H9 (cell line): ENCODE measurements around the gene RBKS. TPM values are rescaled to one million over a fixed set of nuclear protein-coding genes. Genes with fewer than 3 reads are reported as not detected.

Experiments
- DNase-seq: peaks from one replicate; pipeline ENCODE4 v3.0.0-alpha.2; 2017
- H2AFZ ChIP-seq: one replicate; pipeline ENCODE4 v1.6.1; 2013; ENCODE audit warnings: mild to moderate bottlenecking, low read length, control low read depth, moderate library complexity
- H2AK5ac ChIP-seq: 2 replicates; pipeline ENCODE4 v1.6.1; 2013; ENCODE audit warnings: low read length, control low read depth, mixed read lengths; ENCODE audit not compliant: insufficient read length
- H2BK120ac ChIP-seq: one replicate; pipeline ENCODE4 v1.6.1; 2013; ENCODE audit warnings: low read depth, mild to moderate bottlenecking, low read length, control low read depth, inconsistent platforms; ENCODE audit not compliant: poor library complexity, severe bottlenecking
- H2BK12ac ChIP-seq: 2 replicates; pipeline ENCODE4 v1.6.1; 2013; ENCODE audit warnings: low read length, control low read depth, mixed read lengths, low read depth; ENCODE audit not compliant: insufficient read length
- H2BK15ac ChIP-seq: 2 replicates; pipeline ENCODE4 v1.6.1; 2013; ENCODE audit warnings: low read depth, low read length, control low read depth
- H2BK20ac ChIP-seq: one replicate; pipeline ENCODE4 v1.6.1; 2013; ENCODE audit warnings: low read depth, mild to moderate bottlenecking, low read length, control low read depth, inconsistent platforms; ENCODE audit not compliant: poor library complexity, severe bottlenecking
- H2BK5ac ChIP-seq: 2 replicates; pipeline ENCODE4 v1.6.1; 2013; ENCODE audit warnings: low read length, control low read depth, mixed read lengths; ENCODE audit not compliant: insufficient read length
- H3K14ac ChIP-seq: 2 replicates; pipeline ENCODE4 v1.6.1; 2013; ENCODE audit warnings: low read length, control low read depth; ENCODE audit not compliant: insufficient read depth
- H3K18ac ChIP-seq: 2 replicates; pipeline ENCODE4 v1.6.1; 2013; ENCODE audit warnings: low read depth, mild to moderate bottlenecking, mixed read lengths, low read length, control low read depth; ENCODE audit not compliant: insufficient read length
- H3K23ac ChIP-seq: 2 replicates; pipeline ENCODE4 v1.6.1; 2013; ENCODE audit warnings: low read length, control low read depth, mixed read lengths, low read depth; ENCODE audit not compliant: insufficient read length
- H3K23me2 ChIP-seq: 2 replicates; pipeline ENCODE4 v1.6.1; 2013; ENCODE audit warnings: low read depth, mild to moderate bottlenecking, mixed read lengths, low read length, control low read depth; ENCODE audit not compliant: insufficient read length, poor library complexity, severe bottlenecking
- H3K27ac ChIP-seq: 2 replicates; pipeline ENCODE4 v1.5.1; 2013; ENCODE audit warnings: low read length, control low read depth, mixed read lengths, low read depth; ENCODE audit not compliant: insufficient read length
- H3K27me3 ChIP-seq: 2 replicates; pipeline ENCODE4 v1.6.1; 2013; ENCODE audit warnings: low read length, control low read depth, inconsistent platforms; ENCODE audit not compliant: insufficient read depth
- H3K4ac ChIP-seq: 2 replicates; pipeline ENCODE4 v1.6.1; 2013; ENCODE audit warnings: low read depth, mild to moderate bottlenecking, control low read depth, inconsistent platforms, low read length, moderate library complexity
- H3K4me1 ChIP-seq: 2 replicates; pipeline ENCODE4 v1.6.1; 2013; ENCODE audit warnings: low read length, control low read depth, inconsistent platforms; ENCODE audit not compliant: insufficient read depth
- H3K4me2 ChIP-seq: 2 replicates; pipeline ENCODE4 v1.6.1; 2013; ENCODE audit warnings: low read length, control low read depth, mixed read lengths; ENCODE audit not compliant: insufficient read length, insufficient read depth
- H3K56ac ChIP-seq: 2 replicates; pipeline ENCODE4 v1.6.1; 2013; ENCODE audit warnings: low read depth, mild to moderate bottlenecking, mixed read lengths, low read length, control low read depth; ENCODE audit not compliant: insufficient read length
- H3K79me1 ChIP-seq: 2 replicates; pipeline ENCODE4 v1.6.1; 2013; ENCODE audit warnings: low read depth, mild to moderate bottlenecking, moderate library complexity, low read length, control low read depth, inconsistent platforms; ENCODE audit not compliant: insufficient read depth, poor library complexity, severe bottlenecking
- H3K79me2 ChIP-seq: 2 replicates; pipeline ENCODE4 v1.6.1; 2013; ENCODE audit warnings: low read length, control low read depth, inconsistent platforms; ENCODE audit not compliant: insufficient read depth
- H3K9ac ChIP-seq: 2 replicates; pipeline ENCODE4 v1.6.1; 2013; ENCODE audit warnings: low read length, control low read depth, mixed read lengths; ENCODE audit not compliant: insufficient read length; ENCODE audit errors: extremely low read depth
- H3K9me3 ChIP-seq: one replicate; pipeline ENCODE4 v1.6.1; 2013; ENCODE audit warnings: low read depth, low read length, inconsistent platforms; ENCODE audit not compliant: control insufficient read depth
- H3T11ph ChIP-seq: one replicate; pipeline ENCODE4 v1.6.1; 2013; ENCODE audit warnings: mild to moderate bottlenecking, low read length, control low read depth, inconsistent platforms
- H4K20me1 ChIP-seq: one replicate; pipeline ENCODE4 v1.6.1; 2013; ENCODE audit not compliant: control insufficient read depth, insufficient read length, insufficient read depth
- H4K5ac ChIP-seq: 2 replicates; pipeline ENCODE4 v1.6.1; 2013; ENCODE audit warnings: low read depth, mild to moderate bottlenecking, mixed read lengths, low read length, control low read depth; ENCODE audit not compliant: insufficient read length
- H4K8ac ChIP-seq: replicated peaks from 2 replicates; pipeline ENCODE4 v1.6.1; 2013; ENCODE audit warnings: low read length, control low read depth, mixed read lengths, low read depth; ENCODE audit not compliant: insufficient read length
- H4K91ac ChIP-seq: 2 replicates; pipeline ENCODE4 v1.6.1; 2013; ENCODE audit warnings: low read depth, mild to moderate bottlenecking, moderate library complexity, mixed read lengths, low read length, control low read depth; ENCODE audit not compliant: insufficient read length
- H3K27ac Mint-ChIP-seq, 3 experiments: 2 replicates in 2 of 3; 3 replicates in 1 of 3; pipeline ENCODE4 v1.8.0; 2020 to 2021; ENCODE audit warnings: mixed read lengths in 3 of 3, mild to moderate bottlenecking in 1 of 3, moderate library complexity in 1 of 3
- H3K27me3 Mint-ChIP-seq: 2 replicates; pipeline ENCODE4 v1.8.0; 2021; ENCODE audit warnings: low read depth, mild to moderate bottlenecking, moderate library complexity, mixed read lengths
- H3K36me3 Mint-ChIP-seq, 3 experiments: 2 replicates in 2 of 3; 3 replicates in 1 of 3; pipeline ENCODE4 v1.8.0; 2020 to 2021; ENCODE audit warnings: low read depth in 3 of 3, mixed read lengths in 3 of 3; ENCODE audit not compliant: insufficient read depth in 1 of 3
- H3K4me1 Mint-ChIP-seq, 2 experiments: 2 replicates each; pipeline ENCODE4 v1.8.0; 2020; ENCODE audit warnings: mixed read lengths in 2 of 2
- H3K4me3 Mint-ChIP-seq, 2 experiments: 2 replicates in 1 of 2; 3 replicates in 1 of 2; pipeline ENCODE4 v1.8.0; 2020 to 2021; ENCODE audit warnings: mild to moderate bottlenecking in 2 of 2, mixed read lengths in 2 of 2, moderate library complexity in 1 of 2
- H3K9me3 Mint-ChIP-seq, 2 experiments: 2 replicates in 1 of 2; 3 replicates in 1 of 2; pipeline ENCODE4 v1.8.0; 2020; ENCODE audit warnings: mild to moderate bottlenecking in 2 of 2, mixed read lengths in 2 of 2, moderate library complexity in 1 of 2
- WGBS: extraction: QIAGEN DNeasy Blood & Tissue Kit; methylation state at CpG from one replicate; pipeline ENCODE4 v1.1.7; 2013; ENCODE audit warnings: missing lambda C conversion rate, low lambda C conversion rate, mixed read lengths; ENCODE audit not compliant: insufficient read length; ENCODE audit errors: extremely low coverage; 5-methylcytosine and 5-hydroxymethylcytosine counted together
- total RNA-seq: library from RNA; stranded (reverse); gene quantifications from 2 replicates; pipeline ENCODE4 v1.2.1, GENCODE V29; 2021
- TF ChIP-seq, protein P1 (sequence below): fragments of 200-600 bp; sonication (generic); conservative IDR thresholded peaks from 3 replicates; pipeline ENCODE4 v1.8.0; 2021; ENCODE audit warnings: antibody characterized with exemption, mild to moderate bottlenecking

RBKS gene
- total RNA-seq, 1 experiment from 2014 or later, result 2.3 TPM

DNA sequence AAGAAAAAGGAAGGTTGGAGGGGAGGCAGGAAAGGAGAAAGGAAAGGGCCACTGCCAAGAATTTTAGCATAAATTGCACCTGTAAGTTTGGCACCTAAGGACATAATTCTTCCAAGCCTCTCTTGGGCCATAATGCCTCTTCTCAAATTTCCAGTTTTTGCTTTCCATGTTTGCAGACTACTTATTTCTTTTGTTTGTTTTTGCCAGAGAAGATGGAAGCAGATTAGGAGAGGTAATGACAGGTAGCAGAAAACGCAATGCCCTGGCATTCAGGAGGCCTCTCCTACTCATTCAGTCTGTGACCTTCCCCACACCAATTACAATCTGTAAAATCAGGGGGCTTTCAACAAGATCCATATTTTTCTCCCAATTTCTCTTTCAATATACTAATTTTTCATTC, 61.9 kb downstream of the RBKS start:
- Histone ChIP-seq H3K4ac (no peak overlapping the region), H3K79me1 (no peaks in the 10 kb centered on the region), H2AFZ (no peak overlapping the region), H2BK15ac (no peak overlapping the region), H2BK20ac (no peak overlapping the region), H3K27me3 (no peaks in the 10 kb centered on the region), H3K18ac (no peak overlapping the region), H3K23me2 (no peaks in the 10 kb centered on the region), H3K4me1 (no peaks in the 10 kb centered on the region), H3T11ph (no peak overlapping the region), H2BK12ac (no peak overlapping the region), H3K79me2 (no peaks in the 10 kb centered on the region), H3K9ac (no peak overlapping the region), H4K20me1 (no peaks in the 10 kb centered on the region), H3K4me2 (no peak overlapping the region), H4K8ac (no peak overlapping the region), H2AK5ac (no peak overlapping the region), H3K56ac (no peak overlapping the region), H3K9me3 (no peaks in the 10 kb centered on the region), H4K5ac (no peak overlapping the region), H4K91ac (no peak overlapping the region), H3K27ac (no peak overlapping the region), H3K23ac (no peak overlapping the region), H2BK5ac (no peak overlapping the region), H2BK120ac (no peak overlapping the region), H3K14ac (no peak overlapping the region)
- Mint-ChIP-seq H3K36me3 (peaks cover 0 to 11% (median 3%) of the 10 kb centered on the region in 3 experiments; a peak in 3 of 7 replicates), H3K4me1 (no peaks in the 10 kb centered on the region; a peak in 1 of 4 replicates), H3K27me3 (peaks cover 2% of the 10 kb centered on the region; the same call in 1 of the 2 replicates), H3K4me3 (no peak overlapping the region), H3K9me3 (peaks cover 10 to 16% of the 10 kb centered on the region in 2 experiments), H3K27ac (no peak overlapping the region)
- WGBS, result no CpG with 5 or more reads among the region's 1 CpG
- no peak for DNase-seq
- TF ChIP-seq, protein P1, sequence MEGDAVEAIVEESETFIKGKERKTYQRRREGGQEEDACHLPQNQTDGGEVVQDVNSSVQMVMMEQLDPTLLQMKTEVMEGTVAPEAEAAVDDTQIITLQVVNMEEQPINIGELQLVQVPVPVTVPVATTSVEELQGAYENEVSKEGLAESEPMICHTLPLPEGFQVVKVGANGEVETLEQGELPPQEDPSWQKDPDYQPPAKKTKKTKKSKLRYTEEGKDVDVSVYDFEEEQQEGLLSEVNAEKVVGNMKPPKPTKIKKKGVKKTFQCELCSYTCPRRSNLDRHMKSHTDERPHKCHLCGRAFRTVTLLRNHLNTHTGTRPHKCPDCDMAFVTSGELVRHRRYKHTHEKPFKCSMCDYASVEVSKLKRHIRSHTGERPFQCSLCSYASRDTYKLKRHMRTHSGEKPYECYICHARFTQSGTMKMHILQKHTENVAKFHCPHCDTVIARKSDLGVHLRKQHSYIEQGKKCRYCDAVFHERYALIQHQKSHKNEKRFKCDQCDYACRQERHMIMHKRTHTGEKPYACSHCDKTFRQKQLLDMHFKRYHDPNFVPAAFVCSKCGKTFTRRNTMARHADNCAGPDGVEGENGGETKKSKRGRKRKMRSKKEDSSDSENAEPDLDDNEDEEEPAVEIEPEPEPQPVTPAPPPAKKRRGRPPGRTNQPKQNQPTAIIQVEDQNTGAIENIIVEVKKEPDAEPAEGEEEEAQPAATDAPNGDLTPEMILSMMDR, result no peak
